Gastroesophageal sphincter (tissue), 3 donors: ENCODE data around the gene VEGFC.

Experiments used
- EP300 ChIP-seq: sonication (generic); formaldehyde crosslinking; IDR thresholded peaks from one replicate; pipeline ENCODE4 v1.6.1; 2017; ENCODE audit warnings: antibody characterized with exemption, mild to moderate bottlenecking
- POLR2A ChIP-seq, 2 donors: fragments of 450-650 bp; IDR thresholded peaks; one replicate each; pipeline ENCODE4 v1.6.1; 2017; ENCODE audit warnings: antibody characterized with exemption in 2 of 2, mild to moderate bottlenecking in 2 of 2, moderate library complexity in 1 of 2
- POLR2AphosphoS5 ChIP-seq: sonication (generic); formaldehyde crosslinking; IDR thresholded peaks from one replicate; pipeline ENCODE4 v1.6.1; 2017; ENCODE audit warnings: antibody characterized with exemption
- TF ChIP-seq, protein P1 (sequence below), 4 experiments: fragments of 200-600 bp in 2 of 4; fragments of 450-650 bp in 2 of 4; sonication (generic) in 1 of 4; IDR thresholded peaks; one replicate each; pipeline ENCODE4 v1.5.1; 2017 to 2019; ENCODE audit warnings: antibody characterized with exemption in 4 of 4, mild to moderate bottlenecking in 2 of 4, moderate library complexity in 2 of 4

DNA sequence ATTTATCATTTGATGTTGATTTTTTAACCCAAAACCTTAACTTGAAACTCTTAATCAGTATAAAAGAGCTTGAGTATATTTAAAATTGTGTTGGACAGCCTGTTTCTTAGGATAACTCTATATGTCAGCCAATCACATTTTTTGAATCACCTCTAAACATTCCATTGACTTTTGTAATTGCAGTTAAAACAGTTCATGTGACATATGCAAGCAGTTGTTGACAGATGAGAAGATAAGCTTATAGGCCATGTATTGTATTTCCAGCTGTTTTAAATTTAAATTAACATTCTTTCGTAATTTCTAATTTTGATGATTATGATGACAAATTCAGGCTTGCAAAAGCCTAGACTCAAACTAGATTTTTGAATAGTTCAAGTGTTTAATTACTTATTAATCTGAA, 17.4 kb downstream of the VEGFC start:
- TF ChIP-seq, protein P1, sequence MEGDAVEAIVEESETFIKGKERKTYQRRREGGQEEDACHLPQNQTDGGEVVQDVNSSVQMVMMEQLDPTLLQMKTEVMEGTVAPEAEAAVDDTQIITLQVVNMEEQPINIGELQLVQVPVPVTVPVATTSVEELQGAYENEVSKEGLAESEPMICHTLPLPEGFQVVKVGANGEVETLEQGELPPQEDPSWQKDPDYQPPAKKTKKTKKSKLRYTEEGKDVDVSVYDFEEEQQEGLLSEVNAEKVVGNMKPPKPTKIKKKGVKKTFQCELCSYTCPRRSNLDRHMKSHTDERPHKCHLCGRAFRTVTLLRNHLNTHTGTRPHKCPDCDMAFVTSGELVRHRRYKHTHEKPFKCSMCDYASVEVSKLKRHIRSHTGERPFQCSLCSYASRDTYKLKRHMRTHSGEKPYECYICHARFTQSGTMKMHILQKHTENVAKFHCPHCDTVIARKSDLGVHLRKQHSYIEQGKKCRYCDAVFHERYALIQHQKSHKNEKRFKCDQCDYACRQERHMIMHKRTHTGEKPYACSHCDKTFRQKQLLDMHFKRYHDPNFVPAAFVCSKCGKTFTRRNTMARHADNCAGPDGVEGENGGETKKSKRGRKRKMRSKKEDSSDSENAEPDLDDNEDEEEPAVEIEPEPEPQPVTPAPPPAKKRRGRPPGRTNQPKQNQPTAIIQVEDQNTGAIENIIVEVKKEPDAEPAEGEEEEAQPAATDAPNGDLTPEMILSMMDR (IDR thresholded peaks at IDR 0.05): no peak
- TF ChIP-seq EP300: no peak
- no peak for TF ChIP-seq POLR2AphosphoS5
- TF ChIP-seq POLR2A (IDR thresholded peaks at IDR 0.05): no peak
